ENCODE data around the gene HOXA10.

The HOXA10 gene

DNA sequence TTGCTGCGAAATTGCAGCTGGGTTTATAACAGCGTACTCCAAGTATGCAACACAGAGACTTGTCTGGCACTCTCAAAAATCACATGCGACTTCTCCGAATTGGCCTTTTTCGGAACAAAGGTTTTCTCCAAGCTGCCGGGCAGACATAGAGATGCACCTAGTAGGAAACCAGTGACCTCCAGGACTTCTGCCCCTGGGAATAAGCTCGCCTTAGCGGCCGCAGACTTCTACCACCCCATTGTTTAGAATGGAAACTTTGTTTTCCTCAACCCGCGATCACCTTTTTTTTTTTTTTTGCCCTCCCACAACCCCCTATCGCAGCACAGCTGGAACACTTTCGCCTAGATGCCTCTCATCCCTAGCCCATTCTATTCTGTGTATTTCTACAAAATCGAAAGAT, 4.9 kb upstream of the HOXA10 start:
- no peak for DNase-seq

DNA sequence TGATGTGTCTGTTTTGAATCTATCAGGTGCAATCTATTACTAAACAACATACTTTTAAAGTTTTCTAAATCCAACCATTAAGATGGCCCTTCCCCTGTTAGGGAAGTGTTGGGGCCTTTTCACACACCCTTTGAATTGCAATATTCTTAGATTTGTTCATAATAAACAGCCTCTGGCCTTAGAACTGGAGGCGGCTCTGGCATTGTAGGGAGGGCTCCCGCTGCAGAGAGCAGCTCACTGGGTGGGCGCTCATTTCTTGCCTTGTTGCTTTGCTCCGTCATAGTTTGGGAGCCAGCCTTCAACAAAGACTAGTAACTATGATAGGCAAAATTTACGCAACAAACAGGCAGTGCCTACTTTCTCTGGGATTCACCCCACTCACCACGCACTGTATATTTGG, 4.2 kb upstream of the HOXA10 start:
- DNase-seq = no peak

GRCh38 chr7:27177795-27178320, 3.7 kb upstream of the HOXA10 start:
- DNase-seq = no peak

GRCh38 chr7:27176962-27177794, 3.1 kb upstream of the HOXA10 start:
- no peak for DNase-seq

DNA sequence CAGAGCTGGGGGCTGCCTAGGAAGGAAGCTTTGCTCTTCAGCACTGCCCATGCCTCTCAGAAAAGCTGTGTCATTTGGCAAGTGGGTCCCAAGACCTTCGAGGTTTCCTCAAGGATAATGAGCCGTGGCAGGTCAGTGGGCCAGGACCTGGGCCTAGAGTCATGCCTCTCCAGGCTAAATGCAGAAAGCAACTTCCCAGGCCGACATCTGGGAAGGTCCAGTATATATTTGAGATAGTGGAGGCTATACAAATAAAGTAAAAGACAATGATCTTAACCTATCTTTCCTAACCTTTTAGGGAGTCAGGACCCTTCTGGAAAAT, 2.4 kb upstream of the HOXA10 start:
- no peak for DNase-seq

- no peak for DNase-seq
These were observed 1.8 kb upstream of the HOXA10 start for GRCh38 chr7:27175626-27176523.

DNA sequence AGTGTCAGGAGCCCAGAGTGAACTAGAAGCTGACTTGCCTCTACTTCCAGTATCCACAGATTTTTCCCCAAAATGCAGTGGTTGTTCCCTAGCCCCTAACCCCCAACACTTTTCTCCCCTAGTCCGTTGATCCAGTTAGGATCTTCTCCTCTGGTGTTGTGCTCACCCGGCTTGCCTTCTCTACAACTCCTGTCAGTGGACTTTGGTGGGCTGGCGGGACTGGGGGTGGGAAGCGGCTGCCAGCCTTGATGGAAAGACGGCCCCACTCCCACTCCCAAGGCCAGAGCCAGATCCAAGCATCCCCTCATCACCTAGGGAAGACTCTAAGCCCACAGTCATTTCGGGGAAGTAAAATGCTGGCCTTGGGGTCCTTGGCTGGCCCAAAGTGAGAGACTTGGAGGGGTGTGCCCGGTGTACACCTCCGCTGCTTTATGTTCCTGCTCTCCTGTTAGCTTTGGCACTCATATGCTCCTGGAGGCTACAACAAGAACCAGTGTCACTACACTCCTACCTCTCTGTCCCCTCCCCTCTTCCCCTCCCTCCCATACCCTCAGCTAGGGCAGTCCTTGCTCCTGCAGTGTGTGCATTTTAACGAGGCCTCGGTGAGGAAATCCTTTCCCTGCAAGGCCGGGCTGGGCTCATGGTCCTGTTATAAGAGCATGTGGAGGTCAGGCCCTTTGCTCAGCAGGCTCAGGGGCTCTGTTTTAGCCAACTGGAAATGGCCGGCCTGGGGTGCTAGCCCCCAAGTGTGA, 930 bp upstream of the HOXA10 start:
- DNase-seq = no peak

GRCh38 chr7:27173511-27173955, 587 bp downstream of the HOXA10 start:
- DNase-seq = no peak

- DNase-seq = peak; percentile 50
These were observed 1.2 kb downstream of the HOXA10 start for GRCh38 chr7:27172823-27173510.

DNA sequence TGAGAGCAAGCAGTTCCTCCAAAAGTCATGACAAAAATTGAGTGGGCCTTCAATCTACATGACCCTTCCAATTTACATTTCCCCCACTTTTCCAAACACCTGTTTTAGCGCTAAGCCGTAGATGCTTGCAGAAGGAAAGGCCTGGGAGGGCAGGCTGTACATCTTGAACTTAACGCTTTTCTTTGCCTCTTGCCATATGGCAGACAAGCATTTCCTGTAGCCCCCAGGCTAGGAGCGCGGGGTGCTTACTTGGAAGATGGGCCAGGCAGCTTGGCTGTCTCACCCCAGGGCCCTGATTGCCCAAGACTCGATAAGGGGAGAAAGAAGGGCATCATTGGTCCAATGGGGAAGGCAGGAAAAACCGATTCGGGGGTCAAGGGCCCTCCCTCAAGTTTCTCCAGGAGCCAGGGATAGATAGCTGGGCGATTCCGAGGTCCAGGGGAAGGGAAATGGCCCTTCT, 1.8 kb downstream of the HOXA10 start:
- no peak for DNase-seq

- peak; percentile 56 for DNase-seq
These were observed 2.3 kb downstream of the HOXA10 start for GRCh38 chr7:27171637-27172314.

DNA sequence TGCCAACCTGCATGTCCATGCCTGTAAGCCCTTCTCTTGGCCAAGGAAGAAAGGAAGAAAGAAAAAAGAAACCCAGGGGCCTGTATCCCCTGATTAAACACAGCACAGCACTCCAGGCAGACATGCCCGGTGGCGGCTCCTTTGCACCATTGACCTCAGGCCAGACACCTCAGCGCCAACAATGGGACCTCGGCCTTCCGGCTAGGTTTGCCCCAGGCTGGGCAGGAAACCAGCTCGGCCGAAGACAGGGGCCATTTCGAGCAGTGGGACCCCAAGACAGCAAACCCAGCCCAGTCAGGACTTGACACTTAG, 2.8 kb downstream of the HOXA10 start:
- no peak for DNase-seq

GRCh38 chr7:27170426-27171324, 3.4 kb downstream of the HOXA10 start:
- DNase-seq = no peak

- DNase-seq = peak; percentile 82
These were observed 4.3 kb downstream of the HOXA10 start for GRCh38 chr7:27169658-27170425.

DNA sequence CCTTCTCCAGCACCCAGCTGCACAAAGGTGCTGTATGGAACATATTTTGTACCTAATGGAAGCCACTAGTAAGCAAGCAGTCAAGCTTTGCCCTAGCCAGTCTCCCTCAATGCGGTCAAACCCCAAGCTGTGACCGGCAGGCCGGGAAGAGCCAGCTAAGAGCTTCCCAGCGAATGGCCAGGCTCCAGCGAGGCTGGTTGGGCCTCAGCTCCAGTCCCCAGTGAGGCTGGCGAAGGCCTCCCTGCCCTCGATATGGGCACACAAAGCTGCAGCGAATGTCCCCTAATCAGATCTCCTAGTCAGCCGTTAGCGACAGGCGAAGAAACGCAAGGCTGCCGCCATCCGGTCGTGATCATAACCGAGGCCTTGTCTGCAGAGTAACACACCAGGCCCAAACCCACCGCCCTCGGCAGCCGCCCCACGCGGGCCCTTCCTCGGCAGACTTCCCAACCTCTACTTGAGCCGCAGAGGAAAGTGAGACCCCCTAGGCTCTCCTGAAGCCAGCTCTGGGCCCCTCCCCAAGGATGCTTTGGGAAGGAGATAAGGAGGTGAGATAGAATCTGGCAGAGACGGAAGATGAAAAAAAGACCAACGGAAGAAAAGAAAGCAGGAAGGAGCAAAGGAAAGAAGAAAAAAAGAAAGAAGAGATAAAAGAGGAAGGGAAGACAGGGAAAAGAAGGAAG, 5.7 kb downstream of the HOXA10 start:
- DNase-seq = peak; percentile 73

DNA sequence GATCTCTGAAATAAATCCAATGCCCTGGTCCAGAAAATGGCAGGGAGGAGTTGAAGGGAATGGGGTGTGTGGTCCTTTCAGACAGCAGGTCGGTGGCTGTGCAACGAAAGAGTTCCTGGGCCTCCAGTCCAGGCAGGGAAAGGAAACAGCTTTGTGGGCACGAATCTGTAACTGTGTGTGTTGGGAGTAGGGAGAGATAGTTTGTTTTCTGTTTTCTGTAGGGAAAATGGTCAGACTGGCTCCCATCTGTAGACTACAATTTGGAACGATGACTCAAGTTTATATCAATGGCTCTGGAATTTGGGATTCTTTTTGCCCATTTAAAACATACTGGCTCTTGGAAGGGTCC, 6.2 kb downstream of the HOXA10 start:
- DNase-seq = no peak

- DNase-seq = no peak
These were observed 7.3 kb downstream of the HOXA10 start for GRCh38 chr7:27166531-27167505.

GRCh38 chr7:27165996-27166530, 8.1 kb downstream of the HOXA10 start:
- DNase-seq = peak; percentile 48
